GM12878 (cell line): Measurements from ENCODE around the gene RRAD. TPM values are rescaled to one million over a fixed set of nuclear protein-coding genes. Genes with fewer than 3 reads are reported as not detected.

Source experiments
- ATAC-seq: fragments of 200-7000 bp; cut with Tn5 transposase; 3 replicates; pipeline ENCODE4 v1.9.1; 2020; ENCODE audit warnings: mild to moderate bottlenecking, moderate library complexity
- BruUV-seq: library from RNA; stranded (reverse); fragments of 400-500 nt; replicated peaks from 2 replicates; lab custom pipeline; 2021; lab: Mats Ljungman, UMichigan
- CTCF ChIA-PET: fragments of 300-600 bp; sonication (Branson Sonifier 250); formaldehyde crosslinking; extraction: SDS; loops from one replicate; lab custom pipeline; 2021; ENCODE audit warnings: inconsistent platforms; lab: Yijun Ruan, JAX
- POLR2A ChIA-PET: fragments of 350-600 bp; formaldehyde crosslinking; extraction: SDS; loops from one replicate; lab custom pipeline; 2021; ENCODE audit warnings: inconsistent platforms; lab: Charles Lee
- RAD21 ChIA-PET: fragments of 300-600 bp; sonication (Branson Sonifier 250); formaldehyde crosslinking; loops from one replicate; lab custom pipeline; 2023; ENCODE audit warnings: antibody characterized with exemption; ENCODE audit not compliant: unreplicated experiment; lab: Charles Lee
- SMC1A ChIA-PET: fragments of 300-600 bp; sonication (Branson Sonifier 250); formaldehyde crosslinking; loops from one replicate; lab custom pipeline; 2023; ENCODE audit not compliant: unreplicated experiment, uncharacterized antibody; lab: Charles Lee
- DNase-seq: peaks from one replicate; pipeline ENCODE4 v3.0.0-alpha.2; 2011; ENCODE audit warnings: low read depth, low spot score
- FAIRE-seq: peaks from 3 replicates; lab custom pipeline; 2011; peaks lifted over from hg19 to GRCh38; lab: Jason Lieb, UNC
- H2AFZ ChIP-seq: 2 replicates; pipeline ENCODE4 v1.6.0; 2011; ENCODE audit warnings: low read depth, low read length, control low read depth; ENCODE audit not compliant: control insufficient read depth
- H3K27ac ChIP-seq: 2 replicates; pipeline ENCODE4 v1.5.1; 2011; ENCODE audit warnings: control low read depth; ENCODE audit not compliant: control insufficient read depth, insufficient read depth
- H3K27me3 ChIP-seq, 2 experiments: replicated peaks in 1 of 2; 2 replicates each; pipeline versions ENCODE4 v1.6.0 to v1.6.1; 2011; ENCODE audit warnings: low read length in 1 of 2; ENCODE audit not compliant: control insufficient read depth in 2 of 2, insufficient read depth in 2 of 2
- H3K36me3 ChIP-seq, 2 experiments: 2 replicates each; pipeline ENCODE4 v1.5.1; 2011; ENCODE audit warnings: low read length in 1 of 2; ENCODE audit not compliant: control insufficient read depth in 2 of 2, insufficient read depth in 2 of 2
- H3K4me1 ChIP-seq: 2 replicates; pipeline ENCODE4 v1.6.1; 2011; ENCODE audit warnings: mild to moderate bottlenecking, low read length, moderate library complexity, mixed read lengths; ENCODE audit not compliant: control insufficient read depth, insufficient read depth
- H3K4me2 ChIP-seq: 2 replicates; pipeline ENCODE4 v1.6.0; 2011; ENCODE audit warnings: control low read depth; ENCODE audit not compliant: control insufficient read depth, insufficient read depth
- H3K4me3 ChIP-seq: fragments of 200-600 bp; sonication (generic); 2 replicates; pipeline ENCODE4 v1.5.1; 2016
- H3K79me2 ChIP-seq: 2 replicates; pipeline ENCODE4 v1.6.0; 2011; ENCODE audit warnings: low read length; ENCODE audit not compliant: control insufficient read depth, insufficient read depth
- H3K9ac ChIP-seq: 2 replicates; pipeline ENCODE4 v1.8.0; 2011; ENCODE audit warnings: low read length, control low read depth, mixed read lengths; ENCODE audit not compliant: control insufficient read depth, insufficient read depth
- H3K9me3 ChIP-seq: replicated peaks from 3 replicates; pipeline ENCODE4 v1.5.1; 2011; ENCODE audit warnings: mild to moderate bottlenecking, low read length; ENCODE audit not compliant: control insufficient read depth, insufficient read depth
- H4K20me1 ChIP-seq: 2 replicates; pipeline ENCODE4 v1.6.0; 2011; ENCODE audit not compliant: control insufficient read depth, insufficient read depth
- BCL3 ChIP-seq: IDR thresholded peaks from 2 replicates; pipeline ENCODE4 v1.6.1; 2011; ENCODE audit warnings: borderline replicate concordance, low read depth, mild to moderate bottlenecking, moderate library complexity, low read length; ENCODE audit not compliant: insufficient read depth, poor library complexity, severe bottlenecking
- CHD4 ChIP-seq: fragments of 200-600 bp; sonication (generic); IDR thresholded peaks from 2 replicates; pipeline ENCODE4 v1.6.1; 2016; ENCODE audit warnings: mild to moderate bottlenecking
- CUX1 ChIP-seq: IDR thresholded peaks from 2 replicates; pipeline ENCODE4 v1.6.1; 2012; ENCODE audit warnings: improper control_type of control experiment, low read depth, low read length; ENCODE audit not compliant: insufficient replicate concordance
- HDAC6 ChIP-seq: fragments of 200-600 bp; sonication (generic); IDR thresholded peaks from one replicate; pipeline ENCODE4 v1.8.0; 2017; ENCODE audit warnings: antibody characterized with exemption; ENCODE audit not compliant: unreplicated experiment
- KLF5 ChIP-seq: fragments of 450-650 bp; IDR thresholded peaks from 2 replicates; pipeline ENCODE4 v1.6.1; 2014; ENCODE audit warnings: mild to moderate bottlenecking; ENCODE audit not compliant: partially characterized antibody
- MLLT1 ChIP-seq: fragments of 450-650 bp; IDR thresholded peaks from 2 replicates; pipeline ENCODE4 v1.6.1; 2016; ENCODE audit warnings: mild to moderate bottlenecking
- MTA2 ChIP-seq: fragments of 450-650 bp; IDR thresholded peaks from 2 replicates; pipeline ENCODE4 v1.6.1; 2016; ENCODE audit warnings: low read depth, mild to moderate bottlenecking, moderate library complexity
- RAD51 ChIP-seq: fragments of 450-650 bp; IDR thresholded peaks from 2 replicates; pipeline ENCODE4 v1.6.1; 2016; ENCODE audit warnings: moderate library complexity, mild to moderate bottlenecking, inconsistent platforms
- RB1 ChIP-seq: fragments of 450-650 bp; formaldehyde crosslinking; IDR thresholded peaks from 2 replicates; pipeline ENCODE4 v1.6.1; 2017; ENCODE audit warnings: mild to moderate bottlenecking, borderline replicate concordance
- SIX5 ChIP-seq: IDR thresholded peaks from 2 replicates; pipeline ENCODE4 v1.6.1; 2011; ENCODE audit warnings: mild to moderate bottlenecking, low read depth, low read length, moderate library complexity; ENCODE audit not compliant: severe bottlenecking
- SKIL ChIP-seq: fragments of 450-650 bp; IDR thresholded peaks from 2 replicates; pipeline ENCODE4 v1.6.1; 2017; ENCODE audit warnings: mild to moderate bottlenecking, low read depth, inconsistent platforms; ENCODE audit not compliant: poor library complexity, severe bottlenecking
- ZNF217 ChIP-seq: fragments of 450-650 bp; IDR thresholded peaks from 2 replicates; pipeline ENCODE4 v1.6.1; 2017; ENCODE audit warnings: antibody characterized with exemption, mild to moderate bottlenecking
- WGBS: methylation state at CpG from one replicate; pipeline ENCODE4 v1.1.6; 2016; ENCODE audit warnings: low lambda C conversion rate; ENCODE audit not compliant: insufficient replicate concordance, insufficient coverage; ENCODE audit errors: missing lambda C conversion rate; 5-methylcytosine and 5-hydroxymethylcytosine counted together
- in situ Hi-C: fragments of 300-500 bp; cut with MboI; formaldehyde crosslinking; loops from 9 replicates; pipeline ENCODE4 v1.14.3; 2018; ENCODE audit warnings: mixed read lengths
- intact Hi-C: fragments of 100-400 bp; cut with micrococcal nuclease; formaldehyde crosslinking; loops from one replicate; pipeline ENCODE4 v1.14.2; 2022; ENCODE audit not compliant: unreplicated experiment
- polyA plus RNA-seq, 11 experiments: library from polyadenylated mRNA; depleted of rRNA in 4 of 11; unstranded in 6 of 11; stranded (reverse) in 5 of 11; fragments of >200 nt; fragmentation: Nextera tagmentation in 4 of 11; fragmentation: Illumina TruSeq in 1 of 11; extraction: Ambion mirVana in 4 of 11; extraction: Trizol in 1 of 11; gene quantifications; 1 replicate in 1 of 11; 2 replicates in 10 of 11; pipeline versions ENCODE4 v1.2.1 to v1.2.3, GENCODE V29; 2011 to 2016; ENCODE audit warnings: inconsistent platforms in 2 of 11, missing spikeins in 2 of 11, low read depth in 1 of 11
- total RNA-seq, 4 experiments: library from RNA; depleted of rRNA in 3 of 4; stranded (reverse); fragments of >200 nt in 3 of 4; fragmentation: Illumina TruSeq in 1 of 4; extraction: Trizol in 1 of 4; gene quantifications; 2 replicates each; pipeline versions ENCODE4 v1.2.1 to v1.2.3, GENCODE V29; 2013 to 2021

The RRAD gene
- total and polyA plus RNA-seq, 10 of the 15 experiments (the other 5 are each of a cell fraction or from before 2014, with no cell fraction given): 0.11 to 8.5 (median 2.8) TPM

GRCh38 chr16:66919569-66920298 is 5.6 kb downstream of the RRAD start:
- intact Hi-C loops (no loop called here), in situ Hi-C loops (no loop called here)
- no peaks in the 10 kb centered on the region for H3K79me2 ChIP-seq
- H2AFZ ChIP-seq: no peak overlapping the region
- H3K27me3 ChIP-seq: peaks cover 0 to 3% of the 10 kb centered on the region in 2 experiments; a peak in 3 of 4 replicates
- DNase-seq (no peak), FAIRE-seq (no peak), ATAC-seq (no peak; the same call in 2 of the 3 replicates)
- H4K20me1 ChIP-seq: no peaks in the 10 kb centered on the region
- H3K9ac ChIP-seq: no peak overlapping the region
- 15% methylated on average over 5 of the region's 5 CpGs for WGBS
- BruUV-seq: no TSS peak
- no peak overlapping the region for H3K27ac ChIP-seq
- H3K4me2 ChIP-seq: no peak overlapping the region
- POLR2A ChIA-PET: interaction anchor here (0.5 kb wide), 1 partner anchor 415 kb away, joined by 5 read pairs; no protein-coding TSS in a partner anchor
- RAD21 ChIA-PET: interaction anchor here (1.1 kb wide), 1 partner anchor 9 kb away, joined by 4 read pairs; no protein-coding TSS in a partner anchor
- SMC1A ChIA-PET: interaction anchor here (1.1 kb wide), 1 partner anchor 9 kb away, joined by 3 read pairs; no protein-coding TSS in a partner anchor
- CTCF ChIA-PET: interaction anchor here (1.0 kb wide), 1 partner anchor 14 kb away, joined by 3 read pairs; no protein-coding TSS in a partner anchor
- no peaks in the 10 kb centered on the region for H3K4me1 ChIP-seq
- H3K4me3 ChIP-seq: no peak overlapping the region
- no peaks in the 10 kb centered on the region for H3K9me3 ChIP-seq
- H3K36me3 ChIP-seq: no peaks in the 10 kb centered on the region
- TF ChIP-seq ZNF217 (no peak), MTA2 (no peak), BCL3 (no peak), CUX1 (no peak), SKIL (no peak), SIX5 (no peak), RB1 (no peak), KLF5 (no peak), MLLT1 (no peak), HDAC6 (no peak), CHD4 (no peak), RAD51 (no peak)
